Kidney (tissue), 14 donors: Measurements from ENCODE around the gene COL6A6. TPM values are rescaled to one million over a fixed set of nuclear protein-coding genes. Genes with fewer than 3 reads are reported as not detected.
"Not testable (repeated sequence)": the region's sequence is repeated elsewhere in the genome, so short reads cannot be mapped to it uniquely, and the experiment has no call there.

Experiments used
- DNase-seq, 5 donors: peaks; one replicate each; pipeline ENCODE4 v3.0.0-alpha.2; 2013 to 2020
- FAIRE-seq: peaks from 2 replicates; lab custom pipeline; 2012; peaks lifted over from hg19 to GRCh38; lab: Jason Lieb, UNC
- H3K27ac ChIP-seq, 2 donors: one replicate each; pipeline ENCODE4 v1.7.0; 2013; ENCODE audit warnings: low read depth in 2 of 2, low read length in 2 of 2, inconsistent platforms in 1 of 2
- H3K27me3 ChIP-seq: one replicate; pipeline ENCODE4 v1.7.1; 2013; ENCODE audit warnings: low read length, inconsistent platforms; ENCODE audit not compliant: control insufficient read depth, insufficient read depth
- H3K36me3 ChIP-seq, 3 donors: one replicate each; pipeline versions ENCODE4 v1.7.0 to v1.7.1; 2013; ENCODE audit warnings: low read length in 3 of 3, control low read depth in 1 of 3, inconsistent platforms in 1 of 3; ENCODE audit not compliant: insufficient read depth in 3 of 3, control insufficient read depth in 2 of 3
- H3K4me1 ChIP-seq, 3 donors: one replicate each; pipeline versions ENCODE4 v1.7.0 to v1.7.1; 2013; ENCODE audit warnings: low read length in 3 of 3, inconsistent platforms in 1 of 3, low read depth in 1 of 3; ENCODE audit not compliant: control insufficient read depth in 2 of 3, insufficient read depth in 2 of 3
- H3K4me3 ChIP-seq, 3 donors: one replicate each; pipeline versions ENCODE4 v1.7.0 to v1.8.1; 2013; ENCODE audit warnings: low read length in 3 of 3, control low read depth in 1 of 3, inconsistent platforms in 1 of 3
- H3K9ac ChIP-seq, 3 donors: one replicate each; pipeline versions ENCODE4 v1.7.0 to v1.7.1; 2013; ENCODE audit warnings: low read length in 3 of 3, control low read depth in 1 of 3, inconsistent platforms in 1 of 3
- H3K9me3 ChIP-seq, 3 donors: one replicate each; pipeline versions ENCODE4 v1.7.0 to v1.7.1; 2013; ENCODE audit warnings: low read length in 3 of 3, control low read depth in 1 of 3, inconsistent platforms in 1 of 3; ENCODE audit not compliant: control insufficient read depth in 2 of 3, insufficient read depth in 1 of 3
- CTCF ChIP-seq: IDR thresholded peaks from 3 replicates; pipeline ENCODE4 v1.5.1; 2012; ENCODE audit warnings: mild to moderate bottlenecking, moderate library complexity, borderline replicate concordance; ENCODE audit not compliant: insufficient read depth; ENCODE audit errors: extremely low read depth
- intact Hi-C: fragments of 100-400 bp; cut with DNase I; formaldehyde crosslinking; loops from one replicate; pipeline ENCODE4 v1.11.1; 2022
- polyA plus RNA-seq: library from polyadenylated mRNA; stranded (reverse); fragments of 350-450 nt; fragmentation: Illumina TruSeq; extraction: RNeasy Lipid Tissue Mini Kit (QIAGEN cat#74804); gene quantifications from one replicate; pipeline ENCODE4 v1.2.3, GENCODE V29; 2014; ENCODE audit warnings: low read depth, low replicate concordance; ENCODE audit not compliant: insufficient read depth
- total RNA-seq: library from RNA; stranded (reverse); fragmentation: NEBNext Ultra II Directional; extraction: Animal tissue kit (Norgen Biotek cat#: 25700); gene quantifications from one replicate; pipeline ENCODE4 v1.2.1, GENCODE V29; 2021
- donor health status: control.
- donor health status: control.
- donor health status: control.
- donor health status: control.
- donor health status: control.
- donor health status: DM: yes; HTN: yes; CAD: no.
- donor health status: Normal renal cell carcinoma (clear cell type).

The COL6A6 gene
- total and polyA plus RNA-seq, 2 donors from 2014 or later = 0.25 TPM; not detected in 1

- no peaks in the 10 kb centered on the region for H3K36me3 ChIP-seq
- no peaks in the 10 kb centered on the region for H3K9me3 ChIP-seq
- H3K27me3 ChIP-seq = no peaks in the 10 kb centered on the region
- intact Hi-C loops = no loop called here
- H3K27ac ChIP-seq = no peak overlapping the region
- FAIRE-seq (no peak), DNase-seq (peak in 4 of 5 donors; percentile 47 to 67 (median 56))
- no peaks in the 10 kb centered on the region for H3K4me1 ChIP-seq
- no peak overlapping the region for H3K9ac ChIP-seq
- TF ChIP-seq CTCF = peak; percentile 63
- no peak overlapping the region for H3K4me3 ChIP-seq
Observed at GRCh38 chr3:130539005-130539404, 22.0 kb downstream of the COL6A6 start.

- H3K27me3 ChIP-seq = no peaks in the 10 kb centered on the region
- no peaks in the 10 kb centered on the region for H3K9me3 ChIP-seq
- FAIRE-seq = no peak
- TF ChIP-seq CTCF = no peak
- DNase-seq = no peak
- H3K27ac ChIP-seq = no peak overlapping the region
- no peaks in the 10 kb centered on the region for H3K4me1 ChIP-seq
- intact Hi-C loops = no loop called here
- H3K4me3 ChIP-seq = no peak overlapping the region
- no peak overlapping the region for H3K9ac ChIP-seq
- H3K36me3 ChIP-seq = no peaks in the 10 kb centered on the region
Observed at GRCh38 chr3:130543322-130543721, 26.3 kb downstream of the COL6A6 start.

DNA sequence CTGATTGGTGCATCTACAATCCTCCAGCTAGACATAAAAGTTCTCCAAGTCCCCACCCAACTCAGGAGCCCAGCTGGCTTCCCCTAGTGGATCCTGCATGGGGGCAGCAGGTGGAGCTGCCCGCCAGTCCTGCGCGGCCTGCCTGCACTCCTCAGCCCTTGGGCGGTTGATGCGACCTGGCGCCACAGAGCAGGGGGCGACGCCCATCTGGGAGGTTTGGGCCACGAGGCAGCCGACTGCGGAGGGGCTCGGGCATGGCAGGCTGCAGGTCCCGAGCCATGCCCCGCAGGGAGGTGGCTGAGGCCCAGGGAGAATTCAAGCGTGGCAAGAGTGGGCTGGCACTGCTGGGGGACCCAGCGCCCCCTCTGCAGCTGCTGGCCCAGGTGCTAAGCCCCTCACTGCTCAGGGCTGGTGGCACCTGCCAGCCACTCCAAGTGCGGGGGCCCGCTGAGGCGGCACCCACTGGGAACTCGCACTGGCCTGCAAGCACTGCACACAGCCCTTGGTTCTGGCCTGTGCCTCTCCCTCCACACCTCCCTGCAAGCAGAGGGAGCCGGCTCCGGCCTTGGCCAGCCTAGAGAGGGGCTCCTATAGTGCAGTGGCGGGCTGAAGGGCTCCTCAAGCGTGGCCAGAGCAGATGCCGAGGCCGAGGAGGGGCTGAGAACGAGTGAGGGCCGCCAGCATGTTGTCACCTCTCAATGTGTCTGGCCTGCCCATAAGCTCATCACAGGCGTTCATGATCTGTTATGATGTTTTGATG is 30.1 kb downstream of the COL6A6 start:
- FAIRE-seq (no peak), DNase-seq (peak in 1 of 5 donors; percentile 68)
- H3K27ac ChIP-seq = no peak overlapping the region
- H3K9ac ChIP-seq = no peak overlapping the region
- peaks cover 0 to 2% (median 2%) of the 10 kb centered on the region in 3 donors for H3K9me3 ChIP-seq
- intact Hi-C loops = no loop called here
- TF ChIP-seq CTCF = no peak
- no peaks in the 10 kb centered on the region for H3K4me1 ChIP-seq
- no peaks in the 10 kb centered on the region for H3K27me3 ChIP-seq
- H3K4me3 ChIP-seq = no peak overlapping the region
- no peaks in the 10 kb centered on the region for H3K36me3 ChIP-seq

DNA sequence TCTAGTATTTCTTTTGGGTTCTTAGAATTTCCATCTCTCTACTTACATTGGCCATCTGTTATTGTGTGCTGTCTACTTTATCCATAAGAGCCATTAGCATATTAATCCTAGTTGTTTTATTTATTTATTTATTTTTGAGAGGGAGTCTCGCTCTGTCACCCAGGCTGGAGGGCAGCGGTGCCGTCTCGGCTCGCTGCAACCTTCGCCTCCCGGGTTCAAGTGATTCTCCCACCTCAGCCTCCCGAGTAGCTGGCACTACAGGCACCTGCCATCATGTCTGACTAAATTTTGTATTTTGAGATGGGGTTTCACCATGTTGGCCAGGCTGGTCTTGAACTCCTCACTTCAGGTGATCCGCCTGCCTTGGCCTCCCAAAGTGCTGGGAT is 30.7 kb downstream of the COL6A6 start:
- H3K9ac ChIP-seq, H3K27ac ChIP-seq, H3K36me3 ChIP-seq, FAIRE-seq, H3K9me3 ChIP-seq, H3K27me3 ChIP-seq, intact Hi-C loops, DNase-seq, H3K4me3 ChIP-seq, H3K4me1 ChIP-seq: not testable (repeated sequence)
